ENCODE measurements around the gene ENPP7.

Gene ENPP7

GRCh38 chr17:79730769-79731483 lies at the start of gene ENPP7:
TSS of gene ENPP7 (plus strand) at chr17:79730943. CDS start at chr17:79731140, 197 bp downstream.
- DNase-seq (ENCODE audit: low read depth, low spot score) = no peak

- DNase-seq (ENCODE audit: low read depth, low spot score) = no peak
These were observed 49.6 kb upstream of the ENPP7 start for GRCh38 chr17:79681101-79681621.

- DNase-seq (ENCODE audit: low read depth, low spot score) = no peak
These were observed 49.0 kb upstream of the ENPP7 start for GRCh38 chr17:79681628-79682261.

GRCh38 chr17:79683365-79683764 lies 47.4 kb upstream of the ENPP7 start:
- no peak for DNase-seq (ENCODE audit: low read depth, low spot score)

- no peak for DNase-seq (ENCODE audit: low read depth, low spot score)
These were observed 46.4 kb upstream of the ENPP7 start for GRCh38 chr17:79684132-79684985.

GRCh38 chr17:79685121-79685520 lies 45.6 kb upstream of the ENPP7 start:
- no peak for DNase-seq (ENCODE audit: low read depth, low spot score)

- DNase-seq (ENCODE audit: low read depth, low spot score) = no peak
These were observed 44.3 kb upstream of the ENPP7 start for GRCh38 chr17:79686476-79686875.

- no peak for DNase-seq (ENCODE audit: low read depth, low spot score)
These were observed 40.3 kb upstream of the ENPP7 start for GRCh38 chr17:79690466-79690865.

GRCh38 chr17:79690988-79691836 lies 39.5 kb upstream of the ENPP7 start:
- no peak for DNase-seq (ENCODE audit: low read depth, low spot score)

- DNase-seq (ENCODE audit: low read depth, low spot score) = peak; percentile 52
These were observed 38.8 kb upstream of the ENPP7 start for GRCh38 chr17:79691931-79692330.

- DNase-seq (ENCODE audit: low read depth, low spot score) = no peak
These were observed 37.3 kb upstream of the ENPP7 start for GRCh38 chr17:79693419-79693818.

- DNase-seq (ENCODE audit: low read depth, low spot score) = no peak
These were observed 35.4 kb upstream of the ENPP7 start for GRCh38 chr17:79695293-79695790.

GRCh38 chr17:79695797-79696609 lies 34.7 kb upstream of the ENPP7 start:
- peak; percentile 81 for DNase-seq (ENCODE audit: low read depth, low spot score)

GRCh38 chr17:79696610-79696982 lies 34.1 kb upstream of the ENPP7 start:
- no peak for DNase-seq (ENCODE audit: low read depth, low spot score)

GRCh38 chr17:79698146-79698846 lies 32.4 kb upstream of the ENPP7 start:
- DNase-seq (ENCODE audit: low read depth, low spot score) = no peak

GRCh38 chr17:79699386-79700036 lies 31.2 kb upstream of the ENPP7 start:
- DNase-seq (ENCODE audit: low read depth, low spot score) = no peak

GRCh38 chr17:79700592-79700991 lies 30.2 kb upstream of the ENPP7 start:
- no peak for DNase-seq (ENCODE audit: low read depth, low spot score)

GRCh38 chr17:79702034-79702433 lies 28.7 kb upstream of the ENPP7 start:
- DNase-seq (ENCODE audit: low read depth, low spot score) = no peak

Measured in astrocyte of the hippocampus (primary cell).